ENCODE data around the gene MLYCD.

MLYCD gene

GRCh38 chr16:83930730-83931500 is 32.0 kb downstream of the MLYCD start:
- H3K4me3 ChIP-seq (ENCODE audit: low read depth, low read length) = no peak overlapping the region
- DNase-seq (ENCODE audit: low read depth) = no peak
- no peak for TF ChIP-seq CTCF (IDR thresholded peaks at IDR 0.05; ENCODE audit: insufficient read depth, low read depth, low read length, missing control alignments)

DNA sequence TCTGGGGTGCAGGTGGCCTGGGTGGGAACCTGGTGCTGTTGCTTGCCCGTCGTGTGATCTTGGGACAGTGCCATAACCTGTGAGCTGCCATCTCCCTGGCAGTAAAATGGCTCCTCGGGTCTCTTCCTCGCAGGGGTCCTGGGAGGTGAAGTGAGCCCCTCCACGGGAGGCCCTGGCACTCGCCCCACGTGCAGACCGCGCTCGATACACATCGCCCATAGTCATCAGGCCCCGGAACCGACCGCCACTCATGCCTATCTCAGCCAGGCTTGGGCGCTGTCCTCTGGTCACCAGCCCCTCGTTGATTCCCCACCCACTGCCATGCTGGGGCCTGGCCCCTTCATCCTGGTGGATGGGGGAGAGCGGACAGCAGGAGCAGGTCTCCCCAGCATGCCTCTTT is 32.6 kb downstream of the MLYCD start:
- TF ChIP-seq CTCF (IDR thresholded peaks at IDR 0.05; ENCODE audit: insufficient read depth, low read depth, low read length, missing control alignments) = no peak
- no peak for DNase-seq (ENCODE audit: low read depth)
- no peak overlapping the region for H3K4me3 ChIP-seq (ENCODE audit: low read depth, low read length)

DNA sequence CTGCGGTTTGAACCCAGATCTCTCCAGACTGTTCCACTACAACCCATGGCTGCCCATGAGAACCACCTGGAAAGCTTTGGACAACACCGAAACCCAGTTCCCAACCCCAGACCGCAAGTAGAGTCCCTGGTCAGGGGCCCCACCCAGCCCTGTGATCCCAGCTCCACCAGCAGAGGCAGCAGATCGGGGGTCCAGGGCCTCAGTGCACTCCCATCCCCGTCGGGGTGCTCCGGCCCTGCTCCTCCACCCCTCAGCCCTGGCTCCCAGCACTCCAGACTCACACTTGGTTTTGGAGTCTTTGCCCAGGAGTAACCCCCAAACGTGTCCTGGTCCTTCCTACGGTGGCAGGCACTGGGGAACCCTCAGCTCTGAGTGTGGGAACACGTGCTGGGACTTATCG is 33.4 kb downstream of the MLYCD start:
- DNase-seq (ENCODE audit: low read depth) = no peak
- no peak overlapping the region for H3K4me3 ChIP-seq (ENCODE audit: low read depth, low read length)
- TF ChIP-seq CTCF (IDR thresholded peaks at IDR 0.05; ENCODE audit: insufficient read depth, low read depth, low read length, missing control alignments) = no peak

DNA sequence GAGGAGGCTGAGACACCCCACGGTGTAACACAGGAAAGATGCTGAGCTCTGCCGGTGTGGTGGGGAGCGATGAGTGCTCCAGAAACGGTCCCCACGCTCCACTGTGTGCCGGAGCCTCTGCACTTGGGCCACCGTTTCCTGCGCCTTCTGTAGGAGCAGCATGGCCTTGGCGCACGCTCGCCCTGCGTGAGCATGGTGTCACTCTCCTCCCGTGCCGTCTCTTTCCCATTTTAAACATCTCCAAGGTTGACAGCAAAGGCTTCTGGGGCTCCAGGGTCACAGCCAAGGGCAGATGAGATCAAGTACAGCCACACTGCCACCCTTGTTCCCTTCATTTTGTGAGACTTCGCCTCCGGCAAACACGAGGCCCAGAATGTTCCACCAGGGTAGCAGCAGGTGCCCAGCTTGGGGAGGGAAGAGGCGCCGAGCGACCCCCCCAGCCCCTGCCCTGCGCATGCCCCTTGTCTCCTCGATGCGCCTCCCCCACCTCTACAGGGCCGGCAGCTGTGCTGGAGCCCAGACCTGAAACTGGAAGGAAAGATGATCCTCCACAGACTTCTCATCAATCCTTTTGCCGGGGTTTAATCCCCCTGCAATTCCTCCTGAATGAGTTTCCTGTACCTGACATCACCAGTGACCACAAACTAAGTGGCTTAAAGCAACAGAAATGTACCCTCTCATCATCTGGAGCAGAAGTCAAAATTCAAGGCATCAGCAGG is 34.2 kb downstream of the MLYCD start:
- DNase-seq (ENCODE audit: low read depth) = no peak
- H3K4me3 ChIP-seq (ENCODE audit: low read depth, low read length) = no peak overlapping the region
- no peak for TF ChIP-seq CTCF (IDR thresholded peaks at IDR 0.05; ENCODE audit: insufficient read depth, low read depth, low read length, missing control alignments)

- no peak overlapping the region for H3K4me3 ChIP-seq (ENCODE audit: low read depth, low read length)
Measured at GRCh38 chr16:83933885-83934683, 35.2 kb downstream of the MLYCD start.

GRCh38 chr16:83934684-83934977 is 35.7 kb downstream of the MLYCD start:
- no peak for TF ChIP-seq CTCF (IDR thresholded peaks at IDR 0.05; ENCODE audit: insufficient read depth, low read depth, low read length, missing control alignments)
- no peak for DNase-seq (ENCODE audit: low read depth)
- no peak overlapping the region for H3K4me3 ChIP-seq (ENCODE audit: low read depth, low read length)

More at GRCh38 chr16:83933885-83934683, 35.2 kb downstream of the MLYCD start:
- no peak for TF ChIP-seq CTCF (IDR thresholded peaks at IDR 0.05; ENCODE audit: insufficient read depth, low read depth, low read length, missing control alignments)
- no peak for DNase-seq (ENCODE audit: low read depth)

Data from GM12865 (cell line).